Mesendoderm (in vitro differentiated cells): Measurements from ENCODE around the gene CADPS2.

Source experiments
- DNase-seq: peaks from one replicate; pipeline ENCODE4 v3.0.0; 2013
- H2AK5ac ChIP-seq: 2 replicates; pipeline ENCODE4 v1.6.1; 2013; ENCODE audit warnings: low read length, inconsistent platforms
- H2BK120ac ChIP-seq: 2 replicates; pipeline ENCODE4 v1.6.1; 2013; ENCODE audit warnings: low read depth, mild to moderate bottlenecking, low read length, moderate library complexity, mixed read lengths
- H2BK15ac ChIP-seq: replicated peaks from 2 replicates; pipeline ENCODE4 v1.6.1; 2013; ENCODE audit warnings: low read depth, mild to moderate bottlenecking, moderate library complexity
- H2BK5ac ChIP-seq: 2 replicates; pipeline ENCODE4 v1.6.1; 2013; ENCODE audit warnings: low read length, inconsistent platforms
- H3K18ac ChIP-seq: 2 replicates; pipeline ENCODE4 v1.6.1; 2013; ENCODE audit warnings: mild to moderate bottlenecking, low read length, mixed read lengths
- H3K23ac ChIP-seq: one replicate; pipeline ENCODE4 v1.6.1; 2013; ENCODE audit warnings: low read length
- H3K27ac ChIP-seq: 2 replicates; pipeline ENCODE4 v1.5.1; 2013; ENCODE audit warnings: low read depth, mild to moderate bottlenecking, inconsistent platforms, low read length, moderate library complexity
- H3K27me3 ChIP-seq: 2 replicates; pipeline ENCODE4 v1.6.1; 2013; ENCODE audit warnings: low read length, control low read depth, mild to moderate bottlenecking, inconsistent platforms; ENCODE audit not compliant: insufficient read depth, poor library complexity
- H3K36me3 ChIP-seq: 2 replicates; pipeline ENCODE4 v1.6.1; 2013; ENCODE audit warnings: low read length, inconsistent platforms; ENCODE audit not compliant: control insufficient read depth, insufficient read depth
- H3K4ac ChIP-seq: one replicate; pipeline ENCODE4 v1.6.1; 2013; ENCODE audit warnings: low read depth, mild to moderate bottlenecking, low read length, moderate library complexity
- H3K4me1 ChIP-seq: 2 replicates; pipeline ENCODE4 v1.6.1; 2013; ENCODE audit warnings: low read depth, low read length, inconsistent platforms; ENCODE audit not compliant: control insufficient read depth
- H3K4me2 ChIP-seq: 2 replicates; pipeline ENCODE4 v1.6.1; 2013; ENCODE audit warnings: low read length
- H3K4me3 ChIP-seq: 2 replicates; pipeline ENCODE4 v1.5.1; 2013; ENCODE audit warnings: mild to moderate bottlenecking, low read length
- H3K56ac ChIP-seq: one replicate; pipeline ENCODE4 v1.6.1; 2013; ENCODE audit warnings: low read length
- H3K79me1 ChIP-seq: 2 replicates; pipeline ENCODE4 v1.6.1; 2013; ENCODE audit warnings: low read length, inconsistent platforms
- H3K79me2 ChIP-seq: 2 replicates; pipeline ENCODE4 v1.6.1; 2013; ENCODE audit warnings: mild to moderate bottlenecking, low read length; ENCODE audit not compliant: control insufficient read depth, insufficient read depth
- H3K9ac ChIP-seq: 2 replicates; pipeline ENCODE4 v1.6.1; 2013; ENCODE audit warnings: low read length, inconsistent platforms
- H4K5ac ChIP-seq: one replicate; pipeline ENCODE4 v1.6.1; 2013; ENCODE audit warnings: low read length
- H4K8ac ChIP-seq: one replicate; pipeline ENCODE4 v1.6.1; 2013; ENCODE audit warnings: low read depth, mild to moderate bottlenecking, control low read depth, low read length, moderate library complexity
- WGBS: extraction: QIAGEN DNeasy Blood & Tissue Kit; methylation state at CpG from one replicate; pipeline ENCODE4 v1.1.7; 2013; ENCODE audit warnings: low lambda C conversion rate, missing lambda C conversion rate; ENCODE audit not compliant: insufficient coverage; ENCODE audit errors: extremely low coverage; 5-methylcytosine and 5-hydroxymethylcytosine counted together

Gene CADPS2

DNA sequence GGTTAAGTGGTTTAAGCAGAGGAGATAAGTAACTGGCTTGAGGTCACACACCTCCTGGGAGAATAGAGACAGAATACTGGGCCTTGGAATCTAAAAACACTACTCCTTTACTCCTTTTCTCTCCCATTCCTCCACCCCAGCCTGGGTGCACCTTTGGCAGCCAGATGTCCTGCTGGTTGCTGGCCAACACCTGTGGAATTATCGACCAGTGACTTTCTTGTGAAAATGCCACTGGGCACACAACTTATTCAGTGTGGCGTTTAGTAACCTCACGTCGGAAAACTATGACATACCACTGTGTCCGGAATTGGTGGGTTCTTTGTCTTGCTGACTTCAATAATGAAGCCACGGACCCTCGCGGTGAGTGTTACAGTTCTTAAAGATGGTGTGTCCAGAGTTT is 213.7 kb downstream of the CADPS2 start:
- H2BK5ac ChIP-seq: no peak overlapping the region
- whole genome bisulfite sequencing: no CpG with 5 or more reads among the region's 8 CpGs
- H3K4me1 ChIP-seq: peaks cover 3% of the 10 kb centered on the region

DNA sequence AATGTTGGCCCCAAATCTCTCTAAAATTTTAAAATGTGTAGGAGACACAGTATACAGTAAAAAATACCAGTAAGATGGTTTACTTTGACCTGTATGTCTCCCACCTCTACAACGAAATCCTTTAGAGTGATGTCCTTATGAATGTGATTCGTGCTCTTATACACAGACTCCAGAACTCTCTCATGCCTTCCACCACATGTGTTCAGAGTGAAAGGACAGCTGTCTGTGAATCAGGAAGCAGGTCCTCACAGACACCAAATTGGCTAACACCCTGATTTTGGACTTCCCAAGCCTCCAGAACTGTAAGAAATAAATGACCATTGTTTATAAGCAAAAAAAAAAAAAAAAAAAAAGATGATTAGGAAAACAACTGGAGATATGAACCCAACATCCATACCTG is 222.5 kb downstream of the CADPS2 start:
- H2AK5ac ChIP-seq: no peak overlapping the region
- H2BK5ac ChIP-seq: no peak overlapping the region
- H3K56ac ChIP-seq: no peak overlapping the region
- H3K4me2 ChIP-seq: no peak overlapping the region
- no peak overlapping the region for H3K18ac ChIP-seq
- H3K79me1 ChIP-seq: no peaks in the 10 kb centered on the region
- no peak overlapping the region for H3K4me3 ChIP-seq
- H3K4me1 ChIP-seq: no peaks in the 10 kb centered on the region
- H4K5ac ChIP-seq: no peak overlapping the region
- no peak overlapping the region for H3K27ac ChIP-seq
- H2BK15ac ChIP-seq: no peak overlapping the region
- DNase-seq: no peak
- H3K36me3 ChIP-seq: no peaks in the 10 kb centered on the region
- H3K9ac ChIP-seq: no peak overlapping the region
- H4K8ac ChIP-seq: no peak overlapping the region
- no peaks in the 10 kb centered on the region for H3K27me3 ChIP-seq
- WGBS: no CpG with 5 or more reads among the region's 2 CpGs
- no peak overlapping the region for H3K4ac ChIP-seq
- no peak overlapping the region for H3K23ac ChIP-seq
- H2BK120ac ChIP-seq: no peak overlapping the region
- H3K79me2 ChIP-seq: no peaks in the 10 kb centered on the region

More for the DNA sequence above, 213.7 kb downstream of the CADPS2 start:
- no peak overlapping the region for H3K27ac ChIP-seq
- no peak for DNase-seq
- no peaks in the 10 kb centered on the region for H3K27me3 ChIP-seq
- H3K4me3 ChIP-seq: no peak overlapping the region
- no peaks in the 10 kb centered on the region for H3K36me3 ChIP-seq
- H4K8ac ChIP-seq: no peak overlapping the region
- no peak overlapping the region for H3K18ac ChIP-seq
- H3K79me2 ChIP-seq: no peaks in the 10 kb centered on the region
- no peak overlapping the region for H2BK120ac ChIP-seq
- H3K79me1 ChIP-seq: no peaks in the 10 kb centered on the region
- no peak overlapping the region for H4K5ac ChIP-seq
- no peak overlapping the region for H3K4me2 ChIP-seq
- H3K9ac ChIP-seq: no peak overlapping the region
- H2AK5ac ChIP-seq: no peak overlapping the region
- no peak overlapping the region for H2BK15ac ChIP-seq
- H3K4ac ChIP-seq: no peak overlapping the region
- H3K56ac ChIP-seq: no peak overlapping the region
- H3K23ac ChIP-seq: no peak overlapping the region

DNA sequence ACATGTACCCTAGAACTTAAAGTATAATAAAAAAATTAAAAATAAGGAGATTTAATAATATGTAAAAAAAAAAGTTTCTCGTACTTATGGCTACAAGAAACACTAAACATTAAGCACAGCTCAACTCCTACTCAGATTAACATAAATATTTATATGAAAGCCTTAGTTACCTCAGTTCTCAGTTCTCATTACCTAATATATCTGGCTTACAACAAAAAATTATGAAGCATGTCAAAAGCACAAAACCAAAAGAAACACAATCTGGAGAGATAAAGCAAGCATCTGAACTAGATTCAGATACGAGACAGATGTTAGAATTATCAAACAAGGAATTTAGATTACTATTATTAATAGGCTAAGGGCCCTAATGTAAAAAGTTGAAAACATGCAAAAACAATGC is 227.4 kb downstream of the CADPS2 start:
- Histone ChIP-seq H3K9ac (no peak overlapping the region), H3K56ac (no peak overlapping the region), H2AK5ac (no peak overlapping the region), H2BK120ac (no peak overlapping the region), H3K36me3 (no peaks in the 10 kb centered on the region), H4K8ac (no peak overlapping the region), H3K18ac (no peak overlapping the region), H3K4me3 (no peak overlapping the region), H3K23ac (no peak overlapping the region), H3K79me1 (no peaks in the 10 kb centered on the region), H3K4ac (no peak overlapping the region), H3K27me3 (no peaks in the 10 kb centered on the region), H4K5ac (no peak overlapping the region), H3K27ac (no peak overlapping the region), H3K79me2 (no peaks in the 10 kb centered on the region), H3K4me2 (no peak overlapping the region), H2BK15ac (no peak overlapping the region), H3K4me1 (no peaks in the 10 kb centered on the region), H2BK5ac (no peak overlapping the region)
- no CpG with 5 or more reads among the region's 2 CpGs for WGBS
- DNase-seq: no peak

DNA sequence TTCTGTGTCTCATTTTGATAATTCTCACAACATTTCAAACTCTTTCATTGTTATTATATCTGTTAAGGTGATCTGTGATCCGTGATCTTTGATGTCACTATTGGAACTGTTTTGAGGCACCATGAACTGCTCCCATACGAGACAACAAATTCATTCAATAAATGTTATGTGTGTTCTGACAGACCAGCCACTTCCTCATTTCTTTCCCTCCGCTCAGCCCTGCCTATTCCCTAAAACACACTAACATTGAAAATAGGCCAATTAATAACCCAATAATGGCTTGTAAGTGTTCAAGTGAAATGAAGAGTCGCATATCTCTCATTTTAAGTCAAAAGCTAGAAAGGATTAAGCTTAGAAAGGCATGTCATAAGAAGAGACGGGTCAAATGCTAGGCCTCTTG is 232.6 kb downstream of the CADPS2 start:
- Histone ChIP-seq H3K27ac (no peak overlapping the region), H3K9ac (no peak overlapping the region), H2BK120ac (no peak overlapping the region), H3K56ac (no peak overlapping the region), H3K4me3 (no peak overlapping the region), H3K18ac (no peak overlapping the region), H3K79me1 (no peaks in the 10 kb centered on the region), H3K4me1 (no peaks in the 10 kb centered on the region), H3K79me2 (no peaks in the 10 kb centered on the region), H2AK5ac (no peak overlapping the region), H2BK15ac (no peak overlapping the region), H3K4me2 (no peak overlapping the region), H3K36me3 (no peaks in the 10 kb centered on the region), H4K5ac (no peak overlapping the region), H3K4ac (no peak overlapping the region), H2BK5ac (no peak overlapping the region), H4K8ac (no peak overlapping the region), H3K23ac (no peak overlapping the region), H3K27me3 (no peaks in the 10 kb centered on the region)
- no peak for DNase-seq
- no CpG with 5 or more reads among the region's 5 CpGs for WGBS

DNA sequence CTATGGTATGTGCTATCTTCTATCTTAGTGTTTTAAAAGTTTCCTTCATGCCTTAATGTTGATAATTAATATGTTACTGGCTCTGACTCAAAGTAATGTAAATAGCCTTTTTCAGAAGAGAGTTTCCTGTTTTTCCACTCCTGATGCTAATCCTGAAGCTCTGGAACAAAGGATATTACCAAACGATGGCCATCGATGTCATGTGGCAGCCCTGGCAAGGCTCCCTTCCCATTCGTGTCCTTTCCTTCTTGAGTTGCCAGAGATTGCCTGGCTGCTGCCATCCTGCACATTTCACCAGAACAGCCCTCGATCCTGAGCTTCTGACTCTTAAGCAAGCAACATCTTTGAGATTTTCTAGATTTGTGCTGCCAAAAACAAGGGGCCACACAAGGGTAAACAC is 233.4 kb downstream of the CADPS2 start:
- no peak overlapping the region for H3K23ac ChIP-seq
- no peaks in the 10 kb centered on the region for H3K79me1 ChIP-seq
- no peak overlapping the region for H3K4me3 ChIP-seq
- no peak overlapping the region for H2AK5ac ChIP-seq
- H3K27ac ChIP-seq: no peak overlapping the region
- no peak overlapping the region for H2BK15ac ChIP-seq
- H3K9ac ChIP-seq: no peak overlapping the region
- H3K56ac ChIP-seq: no peak overlapping the region
- H4K5ac ChIP-seq: no peak overlapping the region
- DNase-seq: no peak
- no peaks in the 10 kb centered on the region for H3K36me3 ChIP-seq
- H3K4ac ChIP-seq: no peak overlapping the region
- WGBS: no CpG with 5 or more reads among the region's 4 CpGs
- H3K79me2 ChIP-seq: no peaks in the 10 kb centered on the region
- H3K18ac ChIP-seq: no peak overlapping the region
- H2BK5ac ChIP-seq: no peak overlapping the region
- no peak overlapping the region for H4K8ac ChIP-seq
- no peaks in the 10 kb centered on the region for H3K27me3 ChIP-seq
- H2BK120ac ChIP-seq: no peak overlapping the region
- no peak overlapping the region for H3K4me2 ChIP-seq
- no peaks in the 10 kb centered on the region for H3K4me1 ChIP-seq

DNA sequence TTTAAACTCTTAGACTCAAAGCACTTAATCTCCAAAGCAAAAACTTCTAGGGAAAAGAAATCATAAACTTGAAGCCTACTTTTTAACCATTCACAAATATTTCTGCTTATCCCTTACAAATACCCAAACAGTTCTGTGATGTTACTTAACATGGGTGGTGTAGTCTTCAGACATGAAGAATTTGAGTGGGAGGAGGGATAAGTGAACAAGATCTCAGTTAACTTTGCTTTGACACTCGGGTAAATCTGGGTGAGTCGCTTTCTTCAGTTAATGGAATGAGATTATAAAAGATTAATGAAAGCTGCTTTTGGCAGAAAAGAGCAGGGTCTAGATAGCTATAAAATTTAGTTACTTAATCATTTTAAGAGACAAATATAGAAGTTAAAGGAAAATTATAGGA is 234.8 kb downstream of the CADPS2 start:
- no peak overlapping the region for H2BK120ac ChIP-seq
- no peak overlapping the region for H3K23ac ChIP-seq
- H3K4ac ChIP-seq: no peak overlapping the region
- no peak for DNase-seq
- H2BK5ac ChIP-seq: no peak overlapping the region
- no peaks in the 10 kb centered on the region for H3K4me1 ChIP-seq
- no peaks in the 10 kb centered on the region for H3K79me1 ChIP-seq
- H3K79me2 ChIP-seq: no peaks in the 10 kb centered on the region
- H3K18ac ChIP-seq: no peak overlapping the region
- H3K9ac ChIP-seq: no peak overlapping the region
- no peak overlapping the region for H3K56ac ChIP-seq
- H3K27ac ChIP-seq: no peak overlapping the region
- no peak overlapping the region for H4K8ac ChIP-seq
- no peak overlapping the region for H4K5ac ChIP-seq
- WGBS: no CpG with 5 or more reads among the region's 2 CpGs
- H2AK5ac ChIP-seq: no peak overlapping the region
- no peaks in the 10 kb centered on the region for H3K27me3 ChIP-seq
- no peak overlapping the region for H2BK15ac ChIP-seq
- no peak overlapping the region for H3K4me2 ChIP-seq
- H3K36me3 ChIP-seq: no peaks in the 10 kb centered on the region
- no peak overlapping the region for H3K4me3 ChIP-seq
